ENCODE data around the gene CNPY3. TPM values are rescaled to one million over a fixed set of nuclear protein-coding genes. Genes with fewer than 3 reads are reported as not detected.

Gene CNPY3
- polyA plus RNA-seq, 2 of the 4 experiments (the other 2 are of a cell fraction), result 30.3 to 38.5 TPM

DNA sequence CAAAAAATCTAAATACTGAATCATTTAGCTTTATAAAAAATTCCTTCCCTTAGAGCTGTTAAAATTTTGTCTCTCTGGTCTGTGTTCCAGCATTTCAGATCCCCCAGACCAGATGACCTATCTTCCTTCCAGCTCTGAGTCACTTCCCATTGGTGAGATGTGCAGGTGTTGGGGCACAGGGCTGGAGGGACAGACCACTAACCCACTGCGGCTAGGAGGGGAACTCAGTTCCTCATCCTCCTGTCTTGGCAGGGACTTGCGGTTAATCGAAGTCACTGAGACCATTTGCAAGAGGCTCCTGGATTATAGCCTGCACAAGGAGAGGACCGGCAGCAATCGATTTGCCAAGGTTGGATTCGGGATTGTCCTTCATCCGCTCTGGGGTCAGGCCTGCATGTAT is 6.0 kb downstream of the CNPY3 start:
- 97% methylated on average over 7 of the region's 7 CpGs for WGBS (ENCODE audit: missing lambda C conversion rate)
- Histone ChIP-seq H3K4me1 (peaks cover 8% of the 10 kb centered on the region; the same call in 1 of the 3 replicates), H3K4me2 (no peak overlapping the region), H3K9me3 (no peaks in the 10 kb centered on the region), H3K4me3 (no peak overlapping the region), H3K27ac (no peak overlapping the region)
- ATAC-seq (no peak), DNase-seq (ENCODE audit: low read depth in 1 of 2, low spot score in 1 of 2) (no peak), FAIRE-seq (no peak)
- no peak for TF ChIP-seq JUNB (IDR thresholded peaks at IDR 0.05)
- TF ChIP-seq EHMT2 (IDR thresholded peaks at IDR 0.05; ENCODE audit: low read depth), result no peak
- TF ChIP-seq TFCP2L1 (CRISPR knock-in tag; IDR thresholded peaks at IDR 0.05), result no peak
- TF ChIP-seq SREBF2 (IDR thresholded peaks at IDR 0.05), result no peak
- no peak for TF ChIP-seq POLR2AphosphoS2 (conservative IDR thresholded peaks at IDR 0.05; ENCODE audit: low read length)
- TF ChIP-seq KDM5A (IDR thresholded peaks at IDR 0.05), result no peak
- no peak for TF ChIP-seq ZC3H11A (IDR thresholded peaks at IDR 0.05)
- TF ChIP-seq FOXS1 (CRISPR knock-in tag; IDR thresholded peaks at IDR 0.05), result no peak
- TF ChIP-seq, protein P1, sequence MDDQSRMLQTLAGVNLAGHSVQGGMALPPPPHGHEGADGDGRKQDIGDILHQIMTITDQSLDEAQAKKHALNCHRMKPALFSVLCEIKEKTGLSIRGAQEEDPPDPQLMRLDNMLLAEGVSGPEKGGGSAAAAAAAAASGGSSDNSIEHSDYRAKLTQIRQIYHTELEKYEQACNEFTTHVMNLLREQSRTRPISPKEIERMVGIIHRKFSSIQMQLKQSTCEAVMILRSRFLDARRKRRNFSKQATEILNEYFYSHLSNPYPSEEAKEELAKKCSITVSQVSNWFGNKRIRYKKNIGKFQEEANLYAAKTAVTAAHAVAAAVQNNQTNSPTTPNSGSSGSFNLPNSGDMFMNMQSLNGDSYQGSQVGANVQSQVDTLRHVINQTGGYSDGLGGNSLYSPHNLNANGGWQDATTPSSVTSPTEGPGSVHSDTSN (IDR thresholded peaks at IDR 0.05), result no peak
- POLR2A ChIA-PET, result no interaction called here
- CTCF ChIA-PET, result interaction anchor here (1.1 to 1.8 kb wide), 2 partner anchors 34 to 80 kb away, joined by 3 to 6 read pairs; no protein-coding TSS in a partner anchor

GRCh38 chr6:42936398-42936797 is 7.1 kb downstream of the CNPY3 start:
- WGBS (ENCODE audit: missing lambda C conversion rate), result 90% methylated on average over 11 of the region's 11 CpGs
- POLR2A ChIA-PET, result no interaction called here
- ATAC-seq, result no peak
- Histone ChIP-seq H3K4me1 (no peaks in the 10 kb centered on the region), H3K4me2 (no peak overlapping the region), H3K9me3 (no peaks in the 10 kb centered on the region), H3K4me3 (no peak overlapping the region), H3K27ac (no peak overlapping the region)
- CTCF ChIA-PET, result interaction anchor here (1.3 kb wide), 1 partner anchor 28 kb away, joined by 4 read pairs; no protein-coding TSS in a partner anchor
- no peak for DNase-seq (ENCODE audit: low read depth in 1 of 2, low spot score in 1 of 2)
- TF ChIP-seq REST (IDR thresholded peaks at IDR 0.05) (no peak), ZNF302 (CRISPR knock-in tag; IDR thresholded peaks at IDR 0.05) (no peak), TP53 (CRISPR knock-in tag; IDR thresholded peaks at IDR 0.05) (no peak), HOXB13 (CRISPR knock-in tag; IDR thresholded peaks at IDR 0.05; ENCODE audit: low read depth) (no peak), BHLHE40 (IDR thresholded peaks at IDR 0.05; ENCODE audit: low read depth, low read length) (no peak)
- FAIRE-seq, result no peak

GRCh38 chr6:42937548-42938427 is 8.5 kb downstream of the CNPY3 start:
- no peak for FAIRE-seq
- ChIA-PET POLR2A (interaction anchor here (1.3 kb wide), 1 partner anchor 9 kb away, joined by 3 read pairs; the partner anchor contains the start of gene CNPY3), CTCF (interaction anchor here (1.3 kb wide), 1 partner anchor 27 kb away, joined by 4 read pairs; no protein-coding TSS in a partner anchor)
- 88% methylated on average over 11 of the region's 13 CpGs for WGBS (ENCODE audit: missing lambda C conversion rate)
- H3K4me3 ChIP-seq, result no peak overlapping the region
- no peak overlapping the region for H3K4me2 ChIP-seq
- DNase-seq (ENCODE audit: low read depth in 1 of 2, low spot score in 1 of 2), result no peak
- no peak overlapping the region for H3K27ac ChIP-seq
- H3K9me3 ChIP-seq, result no peaks in the 10 kb centered on the region
- no peak for ATAC-seq
- no peaks in the 10 kb centered on the region for H3K4me1 ChIP-seq
- TF ChIP-seq ZC3H11A (IDR thresholded peaks at IDR 0.05), result no peak
- TF ChIP-seq HDAC2 (IDR thresholded peaks at IDR 0.05), result no peak
- no peak for TF ChIP-seq POLR2AphosphoS2 (conservative IDR thresholded peaks at IDR 0.05; ENCODE audit: low read length)
- TF ChIP-seq CHD4 (IDR thresholded peaks at IDR 0.05; ENCODE audit: borderline replicate concordance), result no peak
- TF ChIP-seq FOSB (CRISPR knock-in tag; IDR thresholded peaks at IDR 0.05), result no peak
- TF ChIP-seq NR3C1 (IDR thresholded peaks at IDR 0.05), result no peak
- no peak for TF ChIP-seq REST (IDR thresholded peaks at IDR 0.05)
- no peak for TF ChIP-seq TFCP2L1 (CRISPR knock-in tag; IDR thresholded peaks at IDR 0.05)
- TF ChIP-seq USF2 (IDR thresholded peaks at IDR 0.05), result no peak
- TF ChIP-seq EHF (CRISPR knock-in tag; IDR thresholded peaks at IDR 0.05), result no peak
- TF ChIP-seq, protein P2, sequence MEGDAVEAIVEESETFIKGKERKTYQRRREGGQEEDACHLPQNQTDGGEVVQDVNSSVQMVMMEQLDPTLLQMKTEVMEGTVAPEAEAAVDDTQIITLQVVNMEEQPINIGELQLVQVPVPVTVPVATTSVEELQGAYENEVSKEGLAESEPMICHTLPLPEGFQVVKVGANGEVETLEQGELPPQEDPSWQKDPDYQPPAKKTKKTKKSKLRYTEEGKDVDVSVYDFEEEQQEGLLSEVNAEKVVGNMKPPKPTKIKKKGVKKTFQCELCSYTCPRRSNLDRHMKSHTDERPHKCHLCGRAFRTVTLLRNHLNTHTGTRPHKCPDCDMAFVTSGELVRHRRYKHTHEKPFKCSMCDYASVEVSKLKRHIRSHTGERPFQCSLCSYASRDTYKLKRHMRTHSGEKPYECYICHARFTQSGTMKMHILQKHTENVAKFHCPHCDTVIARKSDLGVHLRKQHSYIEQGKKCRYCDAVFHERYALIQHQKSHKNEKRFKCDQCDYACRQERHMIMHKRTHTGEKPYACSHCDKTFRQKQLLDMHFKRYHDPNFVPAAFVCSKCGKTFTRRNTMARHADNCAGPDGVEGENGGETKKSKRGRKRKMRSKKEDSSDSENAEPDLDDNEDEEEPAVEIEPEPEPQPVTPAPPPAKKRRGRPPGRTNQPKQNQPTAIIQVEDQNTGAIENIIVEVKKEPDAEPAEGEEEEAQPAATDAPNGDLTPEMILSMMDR (IDR thresholded peaks at IDR 0.05), result no peak
